ENCODE data around the gene TMPRSS2. TPM values are rescaled to one million over a fixed set of nuclear protein-coding genes. Genes with fewer than 3 reads are reported as not detected.

Gene TMPRSS2
- total and polyA plus RNA-seq, 9 donors: 0.01 to 3.0 (median 1.2) TPM; not detected in 3

GRCh38 chr21:41466024-41466820 is 41.7 kb downstream of the TMPRSS2 start:
- WGBS, 3 donors: 61 to 66% (median 64%) methylated on average over 23 of the region's 23 CpGs
- intact Hi-C loops (cut with DNase I): loop anchor here in 2 of 4 donors (10.0 kb wide), 1 partner anchor 181 kb away; no protein-coding TSS in a partner anchor
- DNase-seq: no peak

DNA sequence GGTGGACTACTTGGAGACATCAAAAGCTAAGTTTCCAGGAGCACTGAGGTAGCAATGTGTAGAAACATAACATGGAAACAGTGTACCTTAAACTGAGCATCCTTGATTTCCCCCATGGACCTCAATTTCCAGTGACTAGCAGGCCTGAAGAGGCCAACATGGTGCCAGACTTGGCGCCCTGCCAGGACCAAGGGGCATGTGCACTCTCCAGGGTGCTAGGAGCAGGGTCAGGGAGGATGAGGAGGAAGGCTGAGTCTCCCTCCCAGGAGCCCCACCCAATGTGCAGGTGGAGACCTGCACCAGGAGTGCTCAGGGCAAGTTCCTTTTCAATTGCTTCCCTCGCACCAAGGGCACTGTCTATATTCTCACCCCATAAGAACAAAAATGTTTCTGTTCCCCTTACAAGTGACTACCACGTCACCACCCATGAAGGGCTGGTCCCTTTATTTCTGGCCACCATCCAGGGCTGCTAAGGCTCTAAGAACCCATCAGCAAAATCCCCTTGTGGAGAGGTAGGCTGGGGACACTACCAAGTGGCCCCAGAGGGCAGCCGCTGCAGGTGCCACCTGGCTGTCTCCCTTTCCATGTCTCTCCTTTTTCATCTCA is 42.7 kb downstream of the TMPRSS2 start:
- TF ChIP-seq POLR2A (IDR thresholded peaks at IDR 0.05): no peak
- TF ChIP-seq, protein P1, sequence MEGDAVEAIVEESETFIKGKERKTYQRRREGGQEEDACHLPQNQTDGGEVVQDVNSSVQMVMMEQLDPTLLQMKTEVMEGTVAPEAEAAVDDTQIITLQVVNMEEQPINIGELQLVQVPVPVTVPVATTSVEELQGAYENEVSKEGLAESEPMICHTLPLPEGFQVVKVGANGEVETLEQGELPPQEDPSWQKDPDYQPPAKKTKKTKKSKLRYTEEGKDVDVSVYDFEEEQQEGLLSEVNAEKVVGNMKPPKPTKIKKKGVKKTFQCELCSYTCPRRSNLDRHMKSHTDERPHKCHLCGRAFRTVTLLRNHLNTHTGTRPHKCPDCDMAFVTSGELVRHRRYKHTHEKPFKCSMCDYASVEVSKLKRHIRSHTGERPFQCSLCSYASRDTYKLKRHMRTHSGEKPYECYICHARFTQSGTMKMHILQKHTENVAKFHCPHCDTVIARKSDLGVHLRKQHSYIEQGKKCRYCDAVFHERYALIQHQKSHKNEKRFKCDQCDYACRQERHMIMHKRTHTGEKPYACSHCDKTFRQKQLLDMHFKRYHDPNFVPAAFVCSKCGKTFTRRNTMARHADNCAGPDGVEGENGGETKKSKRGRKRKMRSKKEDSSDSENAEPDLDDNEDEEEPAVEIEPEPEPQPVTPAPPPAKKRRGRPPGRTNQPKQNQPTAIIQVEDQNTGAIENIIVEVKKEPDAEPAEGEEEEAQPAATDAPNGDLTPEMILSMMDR (IDR thresholded peaks at IDR 0.05): no peak
- no peak for TF ChIP-seq EP300 (IDR thresholded peaks at IDR 0.05)
- Histone ChIP-seq H3K36me3 (no peaks in the 10 kb centered on the region), H3K27ac (no peak overlapping the region), H3K27me3 (no peaks in the 10 kb centered on the region), H3K4me1 (ENCODE audit: insufficient read depth) (peaks cover 1% of the 10 kb centered on the region), H3K9me3 (no peaks in the 10 kb centered on the region), H3K4me3 (no peak overlapping the region)
- DNase-seq: no peak
- intact Hi-C loops (cut with DNase I): loop anchor here in 2 of 4 donors (10.0 kb wide), 1 partner anchor 180 kb away; no protein-coding TSS in a partner anchor
- WGBS, 3 donors: 88 to 93% (median 92%) methylated on average over 4 of the region's 4 CpGs

More at GRCh38 chr21:41466024-41466820, 41.7 kb downstream of the TMPRSS2 start:
- no peak overlapping the region for H3K27ac ChIP-seq
- TF ChIP-seq POLR2A (IDR thresholded peaks at IDR 0.05) (no peak), EP300 (IDR thresholded peaks at IDR 0.05) (no peak)
- TF ChIP-seq, protein P1 (IDR thresholded peaks at IDR 0.05): no peak
- H3K27me3 ChIP-seq: no peaks in the 10 kb centered on the region
- H3K9me3 ChIP-seq: no peaks in the 10 kb centered on the region
- no peaks in the 10 kb centered on the region for H3K36me3 ChIP-seq
- peaks cover 1% of the 10 kb centered on the region for H3K4me1 ChIP-seq (ENCODE audit: insufficient read depth)
- no peak overlapping the region for H3K4me3 ChIP-seq

GRCh38 chr21:41460578-41461527 is 47.1 kb downstream of the TMPRSS2 start:
- H3K27ac ChIP-seq: no peak overlapping the region
- WGBS, 3 donors: 36 to 39% (median 38%) methylated on average over 17 of the region's 17 CpGs
- intact Hi-C loops (cut with DNase I): loop anchor here in 3 of 4 donors (5.0 to 10.0 kb wide), 2 partner anchors 176 to 179 kb away; no protein-coding TSS in a partner anchor
- TF ChIP-seq, protein P1 (IDR thresholded peaks at IDR 0.05): peak; percentile 42 to 51 (median 49)
- no peak for TF ChIP-seq EP300 (IDR thresholded peaks at IDR 0.05)
- no peak overlapping the region for H3K4me3 ChIP-seq
- no peaks in the 10 kb centered on the region for H3K9me3 ChIP-seq
- H3K27me3 ChIP-seq: no peaks in the 10 kb centered on the region
- H3K36me3 ChIP-seq: no peaks in the 10 kb centered on the region
- H3K4me1 ChIP-seq (ENCODE audit: insufficient read depth): peaks cover 1% of the 10 kb centered on the region
- DNase-seq: peak; percentile 67 to 79 (median 69)
